Esophagus mucosa (tissue), 1 donor: ENCODE results near the gene NUMB. TPM values are rescaled to one million over a fixed set of nuclear protein-coding genes. Genes with fewer than 3 reads are reported as not detected.
"Not testable (repeated sequence)": the region's sequence is repeated elsewhere in the genome, so short reads cannot be mapped to it uniquely, and the experiment has no call there.

Experiments used
- ATAC-seq: fragments of 200-7000 bp; cut with Tn5 transposase; one replicate; pipeline ENCODE4 v1.9.1; 2020
- total RNA-seq: library from RNA; stranded (reverse); gene quantifications from one replicate; pipeline ENCODE4 v1.2.4, GENCODE V29; 2023
- donor health status: DM: yes; HTN: yes; CAD: no.

NUMB gene
- total RNA-seq, 1 donor from 2014 or later = 49.2 TPM

GRCh38 chr14:73463411-73463810 lies 5.1 kb upstream of the NUMB start:
- peak; percentile 47 for ATAC-seq

- ATAC-seq = no peak
Observed at GRCh38 chr14:73462815-73463214, 4.5 kb upstream of the NUMB start.

GRCh38 chr14:73462048-73462715 lies 3.8 kb upstream of the NUMB start:
- peak; percentile 17 for ATAC-seq

GRCh38 chr14:73461478-73462047 lies 3.2 kb upstream of the NUMB start:
- ATAC-seq = no peak

GRCh38 chr14:73460691-73461127 lies 2.4 kb upstream of the NUMB start:
- no peak for ATAC-seq

- ATAC-seq = no peak
Observed at GRCh38 chr14:73459959-73460358, 1.6 kb upstream of the NUMB start.

- peak; percentile 3 for ATAC-seq
Observed at GRCh38 chr14:73457924-73458182, 493 bp downstream of the NUMB start.

- peak; percentile 6 for ATAC-seq
Observed at GRCh38 chr14:73457041-73457923, 1.1 kb downstream of the NUMB start.

- no peak for ATAC-seq
Observed at GRCh38 chr14:73455294-73455693, 3.1 kb downstream of the NUMB start.

GRCh38 chr14:73452341-73453186 lies 5.8 kb downstream of the NUMB start:
- ATAC-seq = no peak

GRCh38 chr14:73443758-73444157 lies 14.6 kb downstream of the NUMB start:
- no peak for ATAC-seq

- ATAC-seq = no peak
Observed at GRCh38 chr14:73441286-73441685, 17.1 kb downstream of the NUMB start.

GRCh38 chr14:73438993-73439392 lies 19.4 kb downstream of the NUMB start:
- no peak for ATAC-seq

GRCh38 chr14:73437206-73437605 lies 21.1 kb downstream of the NUMB start:
- ATAC-seq = no peak

GRCh38 chr14:73432124-73432523 lies 26.2 kb downstream of the NUMB start:
- no peak for ATAC-seq

GRCh38 chr14:73428353-73428824 lies 30.0 kb downstream of the NUMB start:
- ATAC-seq = no peak

GRCh38 chr14:73427516-73428264 lies 30.7 kb downstream of the NUMB start:
- no peak for ATAC-seq

- ATAC-seq = no peak
Observed at GRCh38 chr14:73426877-73427276, 31.5 kb downstream of the NUMB start.

GRCh38 chr14:73424453-73424852 lies 33.9 kb downstream of the NUMB start:
- ATAC-seq = peak; percentile 17

- not testable (repeated sequence) for ATAC-seq
Observed at GRCh38 chr14:73423092-73423491, 35.3 kb downstream of the NUMB start.

- no peak for ATAC-seq
Observed at GRCh38 chr14:73422515-73422914, 35.8 kb downstream of the NUMB start.

- no peak for ATAC-seq
Observed at GRCh38 chr14:73418227-73418626, 40.1 kb downstream of the NUMB start.
